Activated naive CD4-positive, alpha-beta T cell (primary cell): ENCODE data around the gene RDM1.
"Not testable (repeated sequence)": the region's sequence is repeated elsewhere in the genome, so short reads cannot be mapped to it uniquely, and the experiment has no call there.

ENCODE experiments used
- DNase-seq, 4 experiments: peaks; one replicate each; lab custom pipeline; 2025; lab: John Stamatoyannopoulos, UW

The RDM1 gene

DNA sequence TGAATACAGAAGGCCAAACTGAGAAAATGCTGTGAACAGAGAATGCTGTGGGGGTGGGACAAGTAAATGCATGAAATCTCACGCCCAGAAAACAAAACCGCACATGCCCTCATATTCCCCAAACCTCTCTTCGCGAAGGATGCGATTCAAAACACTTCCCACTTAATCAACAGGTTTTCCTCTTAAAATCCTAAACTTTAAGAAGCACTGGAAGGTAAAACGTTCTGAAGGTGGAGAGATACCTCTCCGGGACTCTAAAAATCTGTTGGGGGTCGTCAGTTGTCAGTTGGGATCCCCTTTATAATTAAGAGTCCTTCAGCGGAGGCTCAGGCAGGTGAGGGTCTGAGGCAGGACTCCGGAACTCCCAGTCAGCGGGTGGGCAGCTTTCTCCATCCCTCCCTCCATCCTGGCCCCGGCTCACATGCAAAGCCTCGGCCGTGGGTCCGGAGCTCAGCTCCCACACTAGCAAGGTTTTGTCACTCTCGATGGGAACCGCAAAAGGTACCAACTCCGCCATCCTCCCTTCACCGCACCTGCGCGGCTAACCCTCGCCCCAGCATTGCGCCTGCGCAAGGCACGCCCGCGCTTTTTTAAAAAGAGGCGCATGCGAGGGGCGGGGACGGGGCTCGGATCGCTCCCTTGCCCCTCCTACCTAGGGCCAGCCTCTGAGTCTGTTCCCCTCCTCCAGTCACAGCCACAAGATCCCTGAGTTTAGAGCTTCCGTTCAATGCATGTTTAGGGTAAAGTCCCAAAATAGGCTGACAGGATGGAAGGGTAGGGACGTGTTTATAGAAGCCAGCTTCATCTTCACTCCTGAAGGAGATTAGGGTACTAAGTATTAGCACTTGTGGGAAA lies at the start of gene RDM1:
TSS of gene RDM1 (minus strand) at position 563 of the 855 bp plus-strand sequence. CDS start at position 517, 46 bp downstream.
- peak; percentile 18 to 66 (median 47) for DNase-seq

DNA sequence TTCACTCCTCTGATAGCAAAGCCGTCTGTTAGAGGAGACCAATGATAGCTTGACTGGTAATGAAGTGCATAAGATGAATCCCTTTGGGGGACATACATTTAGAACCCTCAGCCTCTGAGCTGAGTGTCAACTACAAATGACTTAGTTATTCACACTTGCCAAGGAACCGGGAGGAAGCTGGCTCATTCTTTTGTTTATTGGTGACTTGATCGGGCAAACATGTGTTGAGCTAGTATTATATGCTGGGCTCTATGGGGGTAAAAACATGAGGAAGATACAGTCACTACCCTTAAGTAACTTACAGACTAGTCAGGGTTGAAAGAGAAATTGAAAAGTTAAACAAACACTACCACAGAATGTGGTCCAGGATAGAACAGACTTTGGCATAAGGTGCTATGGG lies 47.8 kb upstream of the RDM1 start:
- no peak for DNase-seq

- DNase-seq, result no peak
Measured at GRCh38 chr17:35977509-35977908, 46.9 kb upstream of the RDM1 start.

DNA sequence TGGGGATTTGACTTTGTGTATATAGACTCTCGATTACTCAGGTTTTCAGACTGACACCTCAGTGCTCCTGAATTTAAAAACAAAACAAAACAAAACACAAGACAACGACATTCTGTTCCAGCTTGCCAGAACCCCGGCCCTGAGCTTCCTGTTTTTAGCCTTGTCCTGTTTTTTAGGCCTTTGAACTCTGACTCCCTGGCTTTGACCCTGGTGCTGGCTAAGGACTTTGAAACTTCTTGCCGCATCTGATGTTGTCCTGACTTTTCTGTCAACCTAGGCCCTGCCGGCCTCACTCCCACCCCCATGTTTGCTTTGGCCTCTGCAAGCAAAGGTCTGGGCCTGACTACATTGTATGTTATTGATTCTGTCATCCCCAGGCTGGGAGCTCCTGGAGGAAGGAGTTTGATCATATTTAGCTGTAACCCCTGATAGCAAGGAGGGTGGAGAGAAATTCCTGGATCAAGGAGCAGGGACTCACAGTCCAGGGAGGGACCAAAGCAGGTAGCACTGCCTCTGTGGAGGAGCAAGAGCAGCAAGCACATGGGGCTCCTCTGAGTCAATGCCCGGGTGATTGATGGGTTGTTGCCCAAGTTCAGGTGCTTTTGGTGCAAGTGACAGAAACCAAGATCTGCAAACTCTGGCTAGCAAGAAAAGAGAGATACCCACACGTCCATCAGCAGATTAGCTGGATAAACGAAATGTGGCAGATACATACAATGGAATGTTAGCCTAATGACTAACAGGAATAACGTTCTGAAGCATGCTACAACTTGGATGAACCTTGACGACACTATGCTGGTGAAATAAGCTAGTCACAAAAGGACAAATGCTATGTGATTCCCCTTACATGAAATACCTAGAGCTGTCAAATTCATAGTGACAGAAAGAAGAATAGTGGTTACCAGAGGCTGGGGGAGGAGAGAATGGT lies 43.0 kb upstream of the RDM1 start:
- DNase-seq, result no peak

DNA sequence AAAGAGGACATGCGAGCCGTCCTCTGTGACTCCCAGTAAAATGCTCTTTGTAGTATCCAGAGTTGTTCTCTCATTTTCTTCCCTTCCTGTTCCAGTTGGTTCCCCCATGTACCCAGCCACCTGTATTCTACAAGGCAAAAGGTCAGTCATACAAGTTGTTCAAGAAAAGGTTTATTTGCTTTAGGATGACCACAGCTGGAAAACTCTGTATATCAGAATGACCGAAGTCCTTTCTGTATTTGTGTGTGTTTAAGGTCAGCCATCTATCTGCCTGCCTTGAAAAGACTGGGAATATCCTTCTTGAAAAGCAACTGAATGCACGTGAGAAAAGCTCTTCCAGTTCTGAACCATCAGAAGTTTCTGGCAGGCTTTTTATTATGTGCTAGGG lies 42.4 kb upstream of the RDM1 start:
- DNase-seq, result no peak

- no peak for DNase-seq
Measured at GRCh38 chr17:35972535-35972934, 42.0 kb upstream of the RDM1 start.

GRCh38 chr17:35972066-35972465 lies 41.5 kb upstream of the RDM1 start:
- no peak for DNase-seq

DNA sequence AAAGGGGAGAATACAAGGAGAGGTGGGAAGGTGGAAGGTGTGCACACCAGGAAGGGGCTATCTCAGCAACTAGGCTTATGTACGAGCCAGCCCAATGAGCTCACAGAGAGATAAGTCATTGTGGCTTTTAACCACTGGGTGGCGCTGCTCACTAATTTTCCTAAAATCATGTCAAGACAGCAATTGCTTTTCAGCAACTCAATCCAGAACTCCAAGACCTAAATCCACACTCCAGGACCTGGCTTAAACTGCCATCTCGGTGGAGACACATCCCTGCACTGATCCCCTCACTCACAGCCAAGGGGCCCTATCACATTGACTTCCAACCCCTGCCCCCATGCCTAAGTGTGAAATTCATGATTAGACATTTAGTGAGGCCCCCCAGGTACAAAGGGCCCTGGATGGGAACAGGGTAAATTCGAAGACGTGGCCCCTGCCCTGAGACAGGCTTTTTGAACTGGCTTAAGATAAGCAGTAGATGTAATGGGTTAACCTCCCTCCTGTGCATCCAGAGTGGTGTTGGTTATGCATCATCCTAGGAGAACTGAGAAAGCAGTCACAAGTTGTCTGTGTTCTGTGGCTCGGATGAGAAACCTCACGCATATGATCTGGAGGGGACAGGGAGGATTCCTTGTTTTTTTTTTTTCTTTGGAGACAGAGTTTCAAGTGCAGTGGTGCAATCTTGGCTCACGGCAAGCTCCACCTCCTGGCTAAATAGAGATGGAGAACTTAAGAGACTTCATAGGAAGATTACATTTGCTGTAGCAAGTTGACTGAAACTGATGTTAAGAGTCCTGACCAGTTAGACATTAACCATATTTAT lies 39.2 kb upstream of the RDM1 start:
- DNase-seq, result peak; percentile 15 to 39 (median 34)

DNA sequence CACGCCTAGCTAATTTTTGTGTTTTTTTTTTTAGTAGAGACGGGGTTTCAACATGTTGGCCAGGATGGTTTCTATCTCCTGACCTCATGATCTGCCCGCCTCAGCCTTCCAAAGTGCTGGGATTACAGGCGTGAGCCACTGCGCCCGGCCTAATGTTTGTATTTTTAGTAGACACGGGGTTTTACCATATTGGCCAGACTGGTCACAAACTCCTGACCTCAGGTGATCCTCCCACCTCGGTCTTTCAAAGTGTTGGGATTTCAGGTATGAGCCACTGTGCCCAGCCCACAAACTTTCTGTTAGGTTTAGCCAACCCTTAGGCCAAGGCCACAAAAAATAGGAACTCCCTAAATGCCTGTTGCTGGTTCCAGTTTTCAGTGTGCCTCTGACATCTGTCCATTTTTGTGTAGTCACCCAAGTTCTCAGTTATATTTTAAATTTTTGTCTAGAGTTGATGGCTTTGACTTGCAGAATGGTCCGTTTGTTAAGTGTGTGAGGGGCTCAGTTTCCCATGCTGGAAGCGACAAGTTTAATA lies 38.0 kb upstream of the RDM1 start:
- DNase-seq, result no peak

- no peak for DNase-seq
Measured at GRCh38 chr17:35965272-35965671, 34.7 kb upstream of the RDM1 start.

GRCh38 chr17:35963663-35964062 lies 33.1 kb upstream of the RDM1 start:
- DNase-seq, result no peak

DNA sequence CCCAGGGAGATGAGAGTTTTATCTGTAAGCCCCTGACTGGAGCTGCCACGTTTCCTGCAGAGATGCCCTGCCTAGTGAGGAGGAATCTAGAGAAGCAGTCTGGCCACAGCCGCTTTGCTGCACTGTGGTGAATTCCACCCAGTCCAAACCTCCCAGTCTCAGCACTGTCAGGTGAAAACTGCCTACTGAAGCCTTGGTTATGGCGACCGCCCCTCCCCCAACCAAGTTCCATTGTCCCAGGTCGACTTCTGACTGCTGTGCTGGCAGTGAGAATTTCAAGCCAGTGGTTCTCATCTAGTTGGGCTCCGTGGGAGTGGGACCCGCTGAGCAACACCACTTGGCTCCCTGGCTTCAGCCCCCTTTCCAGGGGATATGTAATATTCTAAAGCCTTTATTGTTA lies 23.1 kb upstream of the RDM1 start:
- no peak for DNase-seq

DNA sequence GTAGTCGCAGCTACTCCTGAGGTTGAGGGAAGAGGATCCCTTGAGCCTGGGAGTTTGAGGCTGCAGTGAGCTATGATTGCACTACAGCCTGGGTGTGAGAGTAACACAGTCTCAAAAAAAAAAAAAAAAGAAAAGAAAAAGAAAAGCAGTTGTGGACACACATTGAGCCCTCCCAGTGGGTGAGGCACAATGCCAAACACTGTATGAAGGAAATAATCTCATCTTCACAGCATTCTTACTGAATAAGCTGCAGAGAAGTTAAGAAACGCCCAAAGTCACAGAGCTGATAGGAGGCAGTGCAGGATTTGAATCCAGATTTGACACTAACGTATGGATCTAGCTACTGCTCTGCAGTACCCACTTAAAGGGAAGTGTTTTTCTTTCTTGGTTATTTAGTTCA lies 18.8 kb upstream of the RDM1 start:
- DNase-seq, result no peak

GRCh38 chr17:35948092-35948491 lies 17.5 kb upstream of the RDM1 start:
- no peak for DNase-seq

DNA sequence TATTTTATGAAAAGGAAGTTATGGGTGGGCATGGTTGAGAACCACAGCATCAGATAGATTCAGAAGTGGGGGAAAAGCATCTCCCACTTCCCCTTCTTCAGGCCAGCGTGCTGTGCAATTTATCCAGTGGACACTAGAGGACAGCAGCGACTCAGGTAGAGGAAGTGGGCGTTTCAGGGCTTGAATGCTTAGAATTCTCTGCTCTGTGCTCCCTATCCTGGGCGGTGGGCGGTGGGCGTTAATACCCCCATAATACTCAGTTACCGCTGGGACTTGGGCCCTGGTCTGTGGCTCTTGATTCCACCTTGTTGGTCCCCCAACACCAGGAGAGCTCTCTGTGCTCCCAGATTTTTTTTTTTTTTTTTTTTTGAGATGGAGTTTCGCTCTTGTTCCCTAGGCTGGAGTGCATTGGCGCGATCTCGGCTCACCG lies 16.6 kb upstream of the RDM1 start:
- DNase-seq, result peak in 1 of 4 experiments; percentile 14

GRCh38 chr17:35944151-35944550 lies 13.6 kb upstream of the RDM1 start:
- no peak for DNase-seq

- DNase-seq, result no peak
Measured at GRCh38 chr17:35943537-35943936, 13.0 kb upstream of the RDM1 start, which contains the start of gene LYZL6. Gene LYZL6, minus strand, starts transcription at chr17:35943713. Its CDS starts 4,357 bp downstream, at chr17:35939356.

DNA sequence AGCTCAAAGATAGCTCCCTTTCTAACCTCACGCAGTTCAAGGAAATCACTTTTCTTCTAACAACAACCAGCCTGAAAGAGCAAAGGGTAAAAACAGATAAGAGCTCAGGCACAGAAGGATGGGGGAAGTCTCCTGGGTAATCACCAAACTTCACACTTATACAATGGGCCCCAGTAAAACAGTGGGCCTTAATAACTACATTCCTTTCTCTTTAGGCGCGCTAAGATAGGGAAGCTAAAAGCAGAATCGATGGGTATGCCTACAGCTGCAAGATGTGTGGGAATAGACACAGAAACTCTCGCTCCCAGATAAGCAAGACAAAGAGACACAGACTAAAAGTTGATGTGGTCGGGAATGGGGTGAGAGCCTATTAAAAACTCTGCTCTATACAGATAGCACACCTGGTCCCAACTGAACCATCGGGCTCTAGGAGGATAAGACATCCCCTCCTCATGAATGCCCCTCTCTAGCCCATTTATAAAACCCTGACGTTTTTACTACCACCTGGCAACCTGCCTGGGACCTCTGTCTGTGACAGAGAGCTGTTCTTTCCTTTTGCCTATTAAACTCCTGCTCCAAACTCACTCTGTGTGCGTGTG lies 12.1 kb upstream of the RDM1 start:
- DNase-seq, result no peak

- not testable (repeated sequence) for DNase-seq
Measured at GRCh38 chr17:35938492-35938891, 7.9 kb upstream of the RDM1 start.

DNA sequence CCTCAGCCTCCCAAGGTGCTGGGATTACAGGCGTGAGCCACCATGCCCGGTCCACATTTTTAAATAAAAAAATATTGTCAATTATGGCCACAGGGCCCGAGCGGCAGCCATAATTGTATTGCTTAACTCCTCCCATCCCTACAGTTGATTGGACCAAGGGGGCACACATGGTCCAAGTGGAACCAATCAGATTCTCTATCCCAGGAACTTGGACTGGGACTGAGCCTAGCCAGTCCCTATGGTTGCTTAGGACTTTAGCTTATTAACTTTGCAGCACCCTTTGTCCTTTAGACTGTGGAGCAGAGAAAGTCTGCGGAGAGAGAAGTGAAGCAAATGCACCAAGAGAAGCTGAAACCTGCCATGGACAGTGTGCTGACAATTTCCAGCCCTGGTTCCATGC lies 5.5 kb upstream of the RDM1 start:
- DNase-seq, result no peak

DNA sequence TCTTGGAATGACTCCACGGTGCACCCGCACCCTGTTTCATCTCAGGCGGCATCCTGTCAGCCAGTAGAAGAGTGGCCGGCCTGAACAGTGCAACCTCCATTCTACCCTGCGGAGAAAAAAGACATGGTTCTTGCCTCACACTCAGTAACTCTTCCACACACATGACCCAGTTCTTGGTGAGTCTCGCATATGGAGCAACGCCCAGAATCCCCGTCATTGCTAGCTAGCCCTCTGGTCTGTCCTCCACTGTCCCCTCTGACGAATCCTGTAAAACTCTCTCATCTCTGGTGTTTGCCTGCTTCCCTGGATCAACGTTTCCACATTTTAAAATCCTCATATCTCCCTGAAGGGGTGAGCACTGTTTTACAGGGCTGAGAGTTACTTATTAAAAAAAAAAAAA lies 4.2 kb upstream of the RDM1 start:
- no peak for DNase-seq
